ENCODE results near the gene PRKN.

PRKN gene

GRCh38 chr6:162463576-162463975 is 264.0 kb downstream of the PRKN start:
- Histone ChIP-seq H3K9me2 (ENCODE audit: low read depth, low read length) (no peaks in the 10 kb centered on the region), H2AFZ (ENCODE audit: low read length) (no peak overlapping the region), H3K9ac (ENCODE audit: low read length) (no peak overlapping the region), H3K4me2 (ENCODE audit: low read length) (no peak overlapping the region), H3K4me3 (ENCODE audit: low read depth, low read length, poor library complexity, severe bottlenecking) (no peak overlapping the region), H3K4me1 (ENCODE audit: insufficient read depth, low read length, severe bottlenecking) (no peaks in the 10 kb centered on the region), H3K9me3 (ENCODE audit: low read length) (no peaks in the 10 kb centered on the region), H3K27ac (ENCODE audit: low read depth, low read length, poor library complexity, severe bottlenecking) (no peak overlapping the region), H3K27me3 (ENCODE audit: insufficient read depth, low read length) (no peaks in the 10 kb centered on the region), H3K36me3 (ENCODE audit: insufficient read depth, low read length) (no peaks in the 10 kb centered on the region), H4K20me1 (ENCODE audit: insufficient read depth, low read length) (no peaks in the 10 kb centered on the region), H3F3A (ENCODE audit: insufficient read depth, low read length) (no peaks in the 10 kb centered on the region), H3K79me2 (ENCODE audit: insufficient read depth, low read length) (no peaks in the 10 kb centered on the region)
- TF ChIP-seq EZH2 (IDR thresholded peaks at IDR 0.05; ENCODE audit: borderline replicate concordance, low read length) (no peak), CTCF (IDR thresholded peaks at IDR 0.05; ENCODE audit: low read length) (no peak)

DNA sequence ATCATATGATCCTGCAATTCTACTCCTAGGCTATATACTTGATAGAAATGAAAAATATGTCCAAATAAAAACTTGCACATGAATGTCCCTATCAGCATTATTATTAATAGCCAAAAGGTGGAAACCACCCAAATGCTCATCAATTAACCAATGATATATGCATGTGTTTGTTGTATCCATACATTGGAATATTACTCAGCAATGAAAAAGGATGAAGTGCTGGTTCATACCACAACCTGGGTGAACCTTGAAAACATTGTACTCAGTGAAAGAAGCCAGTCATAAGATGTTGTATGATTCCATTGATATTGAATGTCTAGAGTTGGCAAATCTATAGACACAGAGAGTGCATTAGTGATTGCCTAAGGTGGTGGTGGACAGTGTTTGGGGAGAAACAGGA is 267.6 kb downstream of the PRKN start:
- Histone ChIP-seq H3F3A (ENCODE audit: insufficient read depth, low read length) (no peaks in the 10 kb centered on the region), H4K20me1 (ENCODE audit: insufficient read depth, low read length) (no peaks in the 10 kb centered on the region), H2AFZ (ENCODE audit: low read length) (no peak overlapping the region), H3K27me3 (ENCODE audit: insufficient read depth, low read length) (no peaks in the 10 kb centered on the region), H3K9me3 (ENCODE audit: low read length) (no peaks in the 10 kb centered on the region), H3K4me2 (ENCODE audit: low read length) (no peak overlapping the region), H3K9ac (ENCODE audit: low read length) (no peak overlapping the region), H3K4me3 (ENCODE audit: low read depth, low read length, poor library complexity, severe bottlenecking) (no peak overlapping the region), H3K27ac (ENCODE audit: low read depth, low read length, poor library complexity, severe bottlenecking) (no peak overlapping the region), H3K36me3 (ENCODE audit: insufficient read depth, low read length) (no peaks in the 10 kb centered on the region), H3K4me1 (ENCODE audit: insufficient read depth, low read length, severe bottlenecking) (no peaks in the 10 kb centered on the region), H3K9me2 (ENCODE audit: low read depth, low read length) (no peaks in the 10 kb centered on the region), H3K79me2 (ENCODE audit: insufficient read depth, low read length) (no peaks in the 10 kb centered on the region)
- TF ChIP-seq EZH2 (IDR thresholded peaks at IDR 0.05; ENCODE audit: borderline replicate concordance, low read length) = no peak
- no peak for TF ChIP-seq CTCF (IDR thresholded peaks at IDR 0.05; ENCODE audit: low read length)

DNA sequence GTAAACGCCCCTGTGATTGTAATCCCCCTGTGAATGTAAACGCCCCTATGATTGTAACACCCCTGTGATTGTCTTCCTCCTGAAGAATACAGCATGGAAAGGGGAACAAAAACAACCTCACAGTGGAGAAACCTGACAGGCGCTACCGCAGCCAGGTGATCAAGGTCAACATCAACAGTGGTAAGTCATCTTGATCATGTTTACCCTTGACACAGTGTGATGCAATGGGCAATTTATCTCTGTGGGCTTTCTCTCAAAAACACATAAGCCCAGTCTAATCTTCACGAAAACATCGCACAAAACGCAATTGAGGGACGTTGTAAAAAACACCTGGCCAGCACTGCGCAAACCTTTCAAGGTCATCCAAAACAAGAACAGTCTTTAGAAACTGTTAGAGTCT is 277.2 kb downstream of the PRKN start:
- no peaks in the 10 kb centered on the region for H4K20me1 ChIP-seq (ENCODE audit: insufficient read depth, low read length)
- no peaks in the 10 kb centered on the region for H3K36me3 ChIP-seq (ENCODE audit: insufficient read depth, low read length)
- H2AFZ ChIP-seq (ENCODE audit: low read length) = no peak overlapping the region
- H3F3A ChIP-seq (ENCODE audit: insufficient read depth, low read length) = no peaks in the 10 kb centered on the region
- H3K4me2 ChIP-seq (ENCODE audit: low read length) = no peak overlapping the region
- H3K4me3 ChIP-seq (ENCODE audit: low read depth, low read length, poor library complexity, severe bottlenecking) = no peak overlapping the region
- no peaks in the 10 kb centered on the region for H3K9me3 ChIP-seq (ENCODE audit: low read length)
- no peak overlapping the region for H3K9ac ChIP-seq (ENCODE audit: low read length)
- no peaks in the 10 kb centered on the region for H3K4me1 ChIP-seq (ENCODE audit: insufficient read depth, low read length, severe bottlenecking)
- H3K27me3 ChIP-seq (ENCODE audit: insufficient read depth, low read length) = no peaks in the 10 kb centered on the region
- H3K27ac ChIP-seq (ENCODE audit: low read depth, low read length, poor library complexity, severe bottlenecking) = no peak overlapping the region
- TF ChIP-seq EZH2 (IDR thresholded peaks at IDR 0.05; ENCODE audit: borderline replicate concordance, low read length) = no peak
- no peaks in the 10 kb centered on the region for H3K9me2 ChIP-seq (ENCODE audit: low read depth, low read length)
- H3K79me2 ChIP-seq (ENCODE audit: insufficient read depth, low read length) = no peaks in the 10 kb centered on the region

- Histone ChIP-seq H3K9ac (ENCODE audit: low read length) (no peak overlapping the region), H3K4me2 (ENCODE audit: low read length) (no peak overlapping the region), H3K4me1 (ENCODE audit: insufficient read depth, low read length, severe bottlenecking) (no peaks in the 10 kb centered on the region), H3K9me3 (ENCODE audit: low read length) (no peaks in the 10 kb centered on the region), H3F3A (ENCODE audit: insufficient read depth, low read length) (no peaks in the 10 kb centered on the region), H4K20me1 (ENCODE audit: insufficient read depth, low read length) (no peaks in the 10 kb centered on the region), H3K27ac (ENCODE audit: low read depth, low read length, poor library complexity, severe bottlenecking) (no peak overlapping the region), H3K36me3 (ENCODE audit: insufficient read depth, low read length) (no peaks in the 10 kb centered on the region), H3K9me2 (ENCODE audit: low read depth, low read length) (no peaks in the 10 kb centered on the region), H3K79me2 (ENCODE audit: insufficient read depth, low read length) (no peaks in the 10 kb centered on the region), H3K27me3 (ENCODE audit: insufficient read depth, low read length) (no peaks in the 10 kb centered on the region), H2AFZ (ENCODE audit: low read length) (no peak overlapping the region), H3K4me3 (ENCODE audit: low read depth, low read length, poor library complexity, severe bottlenecking) (no peak overlapping the region)
- TF ChIP-seq CTCF (IDR thresholded peaks at IDR 0.05; ENCODE audit: low read length) (no peak), EZH2 (IDR thresholded peaks at IDR 0.05; ENCODE audit: borderline replicate concordance, low read length) (no peak)
Measured at GRCh38 chr6:162448294-162448693, 279.3 kb downstream of the PRKN start.

Data from OCI-LY1 (cell line).